K562 (cell line): ENCODE results near the gene ABCG1. TPM values are rescaled to one million over a fixed set of nuclear protein-coding genes. Genes with fewer than 3 reads are reported as not detected.

Source experiments
- BACH1 ChIP-seq: fragments of 200-800 bp; sonication (Bioruptor generic); IDR thresholded peaks from 2 replicates; pipeline ENCODE4 v1.6.1; 2016; ENCODE audit warnings: missing genetic modification characterization, missing compliant biosample characterization
- CBFA2T3 ChIP-seq: fragments of 450-650 bp; IDR thresholded peaks from 2 replicates; pipeline ENCODE4 v1.6.1; 2017
- ESRRA ChIP-seq: fragments of 450-650 bp; IDR thresholded peaks from 2 replicates; pipeline ENCODE4 v1.6.1; 2014; ENCODE audit warnings: low read depth, mild to moderate bottlenecking, moderate library complexity, borderline replicate concordance
- L3MBTL2 ChIP-seq: fragments of 450-650 bp; IDR thresholded peaks from 2 replicates; pipeline ENCODE4 v1.6.1; 2016; ENCODE audit warnings: mild to moderate bottlenecking, moderate library complexity
- MAFK ChIP-seq: IDR thresholded peaks from 2 replicates; pipeline ENCODE4 v1.6.1; 2011; ENCODE audit warnings: low read length, improper control_type of control experiment
- MXI1 ChIP-seq: IDR thresholded peaks from 2 replicates; pipeline ENCODE4 v1.6.1; 2011; ENCODE audit warnings: low read depth, mild to moderate bottlenecking, improper control_type of control experiment, low read length
- NONO ChIP-seq, 2 experiments: fragments of 200-400 bp in 1 of 2; fragments of 450-650 bp in 1 of 2; formaldehyde crosslinking in 1 of 2; IDR thresholded peaks; 2 replicates each; pipeline ENCODE4 v1.6.1; 2017; ENCODE audit warnings: low read depth in 2 of 2, mild to moderate bottlenecking in 2 of 2, moderate library complexity in 2 of 2, low read length in 1 of 2
- NR2F6 ChIP-seq: fragments of 450-650 bp; formaldehyde crosslinking; IDR thresholded peaks from 2 replicates; pipeline ENCODE4 v1.4.0; 2020; ENCODE audit warnings: mild to moderate bottlenecking
- RAD21 ChIP-seq, 2 experiments: fragments of 250-450 bp in 1 of 2; fragments of 450-650 bp in 1 of 2; sonication (Bioruptor Pico) in 1 of 2; formaldehyde crosslinking in 1 of 2; IDR thresholded peaks in 1 of 2; conservative IDR thresholded peaks in 1 of 2; 2 replicates each; pipeline versions ENCODE4 v1.4.0 to v1.8.0; 2020 to 2022; ENCODE audit warnings: mild to moderate bottlenecking in 2 of 2, moderate library complexity in 1 of 2
- SMARCA4 ChIP-seq: fragments of 450-650 bp; IDR thresholded peaks from 2 replicates; pipeline ENCODE4 v1.6.1; 2016
- TARDBP ChIP-seq: fragments of 450-650 bp; IDR thresholded peaks from 2 replicates; pipeline ENCODE4 v1.6.1; 2016
- ZNF263 ChIP-seq: sonication (generic); formaldehyde crosslinking; IDR thresholded peaks from 2 replicates; pipeline ENCODE4 v1.8.0; 2022; ENCODE audit warnings: mild to moderate bottlenecking, missing genetic modification reagents, borderline replicate concordance
- ZNF311 ChIP-seq: fragments of 250-450 bp; sonication (Bioruptor Pico); IDR thresholded peaks from 2 replicates; pipeline ENCODE4 v1.4.0; 2020; ENCODE audit warnings: mild to moderate bottlenecking, moderate library complexity
- ZNF584 ChIP-seq: fragments of 200-800 bp; sonication (Bioruptor generic); IDR thresholded peaks from 2 replicates; pipeline ENCODE4 v1.6.1; 2016; ENCODE audit warnings: low read depth, mild to moderate bottlenecking, missing genetic modification characterization, missing compliant biosample characterization
- ZNF764 ChIP-seq: fragments of 250-450 bp; sonication (Bioruptor Pico); IDR thresholded peaks from 2 replicates; pipeline ENCODE4 v1.4.0; 2020; ENCODE audit warnings: low read depth, mild to moderate bottlenecking, moderate library complexity
- polyA plus RNA-seq, 8 experiments: library from polyadenylated mRNA; depleted of rRNA in 4 of 8; stranded (reverse) in 5 of 8; unstranded in 3 of 8; fragments of >200 nt; fragmentation: Nextera tagmentation in 2 of 8; fragmentation: Illumina TruSeq in 1 of 8; extraction: Ambion mirVana in 2 of 8; extraction: Trizol in 1 of 8; gene quantifications; 2 replicates each; pipeline versions ENCODE4 v1.2.1 to v1.2.3, GENCODE V29; 2011 to 2014; ENCODE audit warnings: inconsistent platforms in 1 of 8, missing spikeins in 1 of 8
- total RNA-seq, 7 experiments: library from RNA; depleted of rRNA in 6 of 7; stranded (reverse); fragments of >200 nt in 6 of 7; fragmentation: Illumina TruSeq in 2 of 7; extraction: Trizol in 2 of 7; gene quantifications; 2 replicates each; pipeline versions ENCODE4 v1.2.1 to v1.2.3, GENCODE V29; 2011 to 2021; ENCODE audit warnings: low replicate concordance in 1 of 7
- TF ChIP-seq, protein P1 (sequence below): sonication (generic); formaldehyde crosslinking; IDR thresholded peaks from 2 replicates; pipeline ENCODE4 v1.8.0; 2023; ENCODE audit warnings: mild to moderate bottlenecking, missing genetic modification reagents
- TF ChIP-seq, protein P2 (sequence below): fragments of 450-650 bp; formaldehyde crosslinking; IDR thresholded peaks from 2 replicates; pipeline ENCODE4 v1.4.0; 2022; ENCODE audit warnings: mild to moderate bottlenecking, moderate library complexity
- TF ChIP-seq, protein P3 (sequence below): sonication (generic); formaldehyde crosslinking; IDR thresholded peaks from 2 replicates; pipeline ENCODE4 v1.8.1; 2023; ENCODE audit warnings: mild to moderate bottlenecking, missing genetic modification reagents
- TF ChIP-seq, protein P4 (sequence below): fragments of 450-650 bp; formaldehyde crosslinking; conservative IDR thresholded peaks from 2 replicates; pipeline ENCODE4 v1.4.0; 2022; ENCODE audit warnings: mild to moderate bottlenecking, missing genetic modification characterization

ABCG1 gene
- total and polyA plus RNA-seq, 9 of the 15 experiments (the other 6 are each of a cell fraction or from before 2014, with no cell fraction given): 0.04 to 0.09 TPM; not detected in 7

DNA sequence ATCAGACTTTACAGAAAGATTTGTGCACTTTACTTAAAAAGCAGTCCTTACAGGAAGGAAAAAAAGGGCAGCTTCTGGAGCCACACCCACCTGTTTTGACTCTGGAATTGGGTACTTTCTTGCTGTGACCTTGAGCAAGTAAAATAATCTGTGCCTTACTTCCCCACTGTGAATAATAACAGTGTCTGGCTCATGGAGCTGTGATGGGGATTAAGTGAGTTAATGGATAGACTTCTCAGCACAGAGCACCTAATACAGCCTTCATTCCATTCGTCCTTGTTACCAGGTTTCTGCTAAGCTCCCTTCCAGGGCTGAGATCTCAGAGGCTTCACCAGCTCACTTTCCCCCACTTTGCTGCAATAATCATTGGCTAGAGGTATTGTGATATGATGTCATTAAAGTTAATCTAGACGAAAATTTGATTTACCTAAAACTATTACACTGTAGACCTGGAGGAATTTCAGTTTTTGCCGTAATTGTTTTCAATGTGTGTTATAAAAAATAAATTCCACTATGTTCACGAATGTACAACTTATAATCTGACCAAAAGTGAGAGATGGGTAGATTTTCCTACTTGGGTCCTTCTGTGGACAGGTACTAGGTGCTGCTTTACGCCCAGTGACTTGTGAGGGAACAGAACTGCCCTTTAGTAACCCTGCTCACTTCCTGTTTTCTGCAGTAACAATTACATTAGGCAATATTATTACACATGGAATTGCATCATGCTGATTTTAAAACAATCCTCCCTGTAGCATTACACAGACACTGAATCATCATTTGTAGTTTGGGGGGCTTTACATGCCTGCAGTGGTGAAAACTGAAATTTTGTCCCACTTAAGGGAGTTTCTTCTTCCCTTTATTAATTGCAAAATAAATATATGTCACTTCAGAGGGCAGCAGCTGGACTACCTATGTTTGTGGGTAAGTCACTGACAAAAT, 19.7 kb upstream of the ABCG1 start (continued):
- TF ChIP-seq, protein P1, sequence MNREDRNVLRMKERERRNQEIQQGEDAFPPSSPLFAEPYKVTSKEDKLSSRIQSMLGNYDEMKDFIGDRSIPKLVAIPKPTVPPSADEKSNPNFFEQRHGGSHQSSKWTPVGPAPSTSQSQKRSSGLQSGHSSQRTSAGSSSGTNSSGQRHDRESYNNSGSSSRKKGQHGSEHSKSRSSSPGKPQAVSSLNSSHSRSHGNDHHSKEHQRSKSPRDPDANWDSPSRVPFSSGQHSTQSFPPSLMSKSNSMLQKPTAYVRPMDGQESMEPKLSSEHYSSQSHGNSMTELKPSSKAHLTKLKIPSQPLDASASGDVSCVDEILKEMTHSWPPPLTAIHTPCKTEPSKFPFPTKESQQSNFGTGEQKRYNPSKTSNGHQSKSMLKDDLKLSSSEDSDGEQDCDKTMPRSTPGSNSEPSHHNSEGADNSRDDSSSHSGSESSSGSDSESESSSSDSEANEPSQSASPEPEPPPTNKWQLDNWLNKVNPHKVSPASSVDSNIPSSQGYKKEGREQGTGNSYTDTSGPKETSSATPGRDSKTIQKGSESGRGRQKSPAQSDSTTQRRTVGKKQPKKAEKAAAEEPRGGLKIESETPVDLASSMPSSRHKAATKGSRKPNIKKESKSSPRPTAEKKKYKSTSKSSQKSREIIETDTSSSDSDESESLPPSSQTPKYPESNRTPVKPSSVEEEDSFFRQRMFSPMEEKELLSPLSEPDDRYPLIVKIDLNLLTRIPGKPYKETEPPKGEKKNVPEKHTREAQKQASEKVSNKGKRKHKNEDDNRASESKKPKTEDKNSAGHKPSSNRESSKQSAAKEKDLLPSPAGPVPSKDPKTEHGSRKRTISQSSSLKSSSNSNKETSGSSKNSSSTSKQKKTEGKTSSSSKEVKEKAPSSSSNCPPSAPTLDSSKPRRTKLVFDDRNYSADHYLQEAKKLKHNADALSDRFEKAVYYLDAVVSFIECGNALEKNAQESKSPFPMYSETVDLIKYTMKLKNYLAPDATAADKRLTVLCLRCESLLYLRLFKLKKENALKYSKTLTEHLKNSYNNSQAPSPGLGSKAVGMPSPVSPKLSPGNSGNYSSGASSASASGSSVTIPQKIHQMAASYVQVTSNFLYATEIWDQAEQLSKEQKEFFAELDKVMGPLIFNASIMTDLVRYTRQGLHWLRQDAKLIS (CRISPR knock-in tag): no peak
- TF ChIP-seq SMARCA4: peak; percentile 39; the same call in 1 of the 2 replicates
- TF ChIP-seq ZNF764 (CRISPR knock-in tag): no peak
- TF ChIP-seq ZNF311 (CRISPR knock-in tag): no peak
- TF ChIP-seq NONO (IDR thresholded peaks at IDR 0.05; ENCODE audit: low read depth in 2 of 2, low read length in 1 of 2): no peak
- TF ChIP-seq MXI1: no peak
- TF ChIP-seq, protein P2, sequence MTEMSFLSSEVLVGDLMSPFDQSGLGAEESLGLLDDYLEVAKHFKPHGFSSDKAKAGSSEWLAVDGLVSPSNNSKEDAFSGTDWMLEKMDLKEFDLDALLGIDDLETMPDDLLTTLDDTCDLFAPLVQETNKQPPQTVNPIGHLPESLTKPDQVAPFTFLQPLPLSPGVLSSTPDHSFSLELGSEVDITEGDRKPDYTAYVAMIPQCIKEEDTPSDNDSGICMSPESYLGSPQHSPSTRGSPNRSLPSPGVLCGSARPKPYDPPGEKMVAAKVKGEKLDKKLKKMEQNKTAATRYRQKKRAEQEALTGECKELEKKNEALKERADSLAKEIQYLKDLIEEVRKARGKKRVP: peak; percentile 98
- TF ChIP-seq BACH1 (tag): peak; percentile 75; the same call in 1 of the 2 replicates
- no peak for TF ChIP-seq CBFA2T3
- no peak for TF ChIP-seq MAFK
- TF ChIP-seq L3MBTL2: 0 out of 2 replicates have a peak, but pooled peaks have one; percentile 24
- TF ChIP-seq, protein P3, sequence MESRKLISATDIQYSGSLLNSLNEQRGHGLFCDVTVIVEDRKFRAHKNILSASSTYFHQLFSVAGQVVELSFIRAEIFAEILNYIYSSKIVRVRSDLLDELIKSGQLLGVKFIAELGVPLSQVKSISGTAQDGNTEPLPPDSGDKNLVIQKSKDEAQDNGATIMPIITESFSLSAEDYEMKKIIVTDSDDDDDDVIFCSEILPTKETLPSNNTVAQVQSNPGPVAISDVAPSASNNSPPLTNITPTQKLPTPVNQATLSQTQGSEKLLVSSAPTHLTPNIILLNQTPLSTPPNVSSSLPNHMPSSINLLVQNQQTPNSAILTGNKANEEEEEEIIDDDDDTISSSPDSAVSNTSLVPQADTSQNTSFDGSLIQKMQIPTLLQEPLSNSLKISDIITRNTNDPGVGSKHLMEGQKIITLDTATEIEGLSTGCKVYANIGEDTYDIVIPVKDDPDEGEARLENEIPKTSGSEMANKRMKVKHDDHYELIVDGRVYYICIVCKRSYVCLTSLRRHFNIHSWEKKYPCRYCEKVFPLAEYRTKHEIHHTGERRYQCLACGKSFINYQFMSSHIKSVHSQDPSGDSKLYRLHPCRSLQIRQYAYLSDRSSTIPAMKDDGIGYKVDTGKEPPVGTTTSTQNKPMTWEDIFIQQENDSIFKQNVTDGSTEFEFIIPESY (CRISPR knock-in tag): no peak
- TF ChIP-seq ZNF263: no peak
- TF ChIP-seq, protein P4, sequence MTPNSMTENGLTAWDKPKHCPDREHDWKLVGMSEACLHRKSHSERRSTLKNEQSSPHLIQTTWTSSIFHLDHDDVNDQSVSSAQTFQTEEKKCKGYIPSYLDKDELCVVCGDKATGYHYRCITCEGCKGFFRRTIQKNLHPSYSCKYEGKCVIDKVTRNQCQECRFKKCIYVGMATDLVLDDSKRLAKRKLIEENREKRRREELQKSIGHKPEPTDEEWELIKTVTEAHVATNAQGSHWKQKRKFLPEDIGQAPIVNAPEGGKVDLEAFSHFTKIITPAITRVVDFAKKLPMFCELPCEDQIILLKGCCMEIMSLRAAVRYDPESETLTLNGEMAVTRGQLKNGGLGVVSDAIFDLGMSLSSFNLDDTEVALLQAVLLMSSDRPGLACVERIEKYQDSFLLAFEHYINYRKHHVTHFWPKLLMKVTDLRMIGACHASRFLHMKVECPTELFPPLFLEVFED (CRISPR knock-in tag): no peak
- TF ChIP-seq ZNF584 (CRISPR knock-in tag): peak; percentile 56; the same call in 1 of the 2 replicates
- TF ChIP-seq TARDBP: no peak
- 0 out of 4 replicates have a peak, but pooled peaks of 1 of the 2 experiments have one; percentile 7 for TF ChIP-seq RAD21 (CRISPR knock-in tag; conservative IDR thresholded peaks at IDR 0.05 in 1 of 2, IDR thresholded peaks at IDR 0.05 in 1 of 2)
- 0 out of 2 replicates have a peak, but pooled peaks have one; percentile 25 for TF ChIP-seq NR2F6 (CRISPR knock-in tag)
- TF ChIP-seq ESRRA: 0 out of 2 replicates have a peak, but pooled peaks have one; percentile 14
